Muscle of arm (tissue), 14 donors: ENCODE data around the gene WDTC1. TPM values are rescaled to one million over a fixed set of nuclear protein-coding genes. Genes with fewer than 3 reads are reported as not detected.
"Not testable (repeated sequence)": the region's sequence is repeated elsewhere in the genome, so short reads cannot be mapped to it uniquely, and the experiment has no call there.

Experiments
- DNase-seq: peaks from one replicate; pipeline ENCODE4 v3.0.0-alpha.2; 2013
- long read RNA-seq, 11 donors: transcript quantifications; one replicate each; lab custom pipeline, GENCODE V29; 2026
- polyA plus RNA-seq, 12 donors: library from polyadenylated mRNA; unstranded; fragments of 120-200 nt; gene quantifications; one replicate each; pipeline ENCODE4 v1.2.1, GENCODE V29; 2013; ENCODE audit not compliant: insufficient read length in 12 of 12

The WDTC1 gene, protein sequence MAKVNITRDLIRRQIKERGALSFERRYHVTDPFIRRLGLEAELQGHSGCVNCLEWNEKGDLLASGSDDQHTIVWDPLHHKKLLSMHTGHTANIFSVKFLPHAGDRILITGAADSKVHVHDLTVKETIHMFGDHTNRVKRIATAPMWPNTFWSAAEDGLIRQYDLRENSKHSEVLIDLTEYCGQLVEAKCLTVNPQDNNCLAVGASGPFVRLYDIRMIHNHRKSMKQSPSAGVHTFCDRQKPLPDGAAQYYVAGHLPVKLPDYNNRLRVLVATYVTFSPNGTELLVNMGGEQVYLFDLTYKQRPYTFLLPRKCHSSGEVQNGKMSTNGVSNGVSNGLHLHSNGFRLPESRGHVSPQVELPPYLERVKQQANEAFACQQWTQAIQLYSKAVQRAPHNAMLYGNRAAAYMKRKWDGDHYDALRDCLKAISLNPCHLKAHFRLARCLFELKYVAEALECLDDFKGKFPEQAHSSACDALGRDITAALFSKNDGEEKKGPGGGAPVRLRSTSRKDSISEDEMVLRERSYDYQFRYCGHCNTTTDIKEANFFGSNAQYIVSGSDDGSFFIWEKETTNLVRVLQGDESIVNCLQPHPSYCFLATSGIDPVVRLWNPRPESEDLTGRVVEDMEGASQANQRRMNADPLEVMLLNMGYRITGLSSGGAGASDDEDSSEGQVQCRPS
- polyA plus RNA-seq: 10 to 100 TPM in 11 of 12 donors, not detected in 1; 23.0 to 35.5 (median 28.9) TPM
- long read RNA-seq, donor 1, full-length matches to known transcripts: 1 of 1 reads
- long read RNA-seq, donor 1, partial matches to known transcripts: 0 of 1 reads
- long read RNA-seq, donor 1, other reads (novel, unspliced or antisense): 0 of 1 reads
- long read RNA-seq, donor 2, full-length matches to known transcripts: 4 of 4 reads
- long read RNA-seq, donor 2, partial matches to known transcripts: 0 of 4 reads
- long read RNA-seq, donor 2, other reads (novel, unspliced or antisense): 0 of 4 reads
- long read RNA-seq, donor 3, full-length matches to known transcripts: 2 of 2 reads
- long read RNA-seq, donor 3, partial matches to known transcripts: 0 of 2 reads
- long read RNA-seq, donor 3, other reads (novel, unspliced or antisense): 0 of 2 reads
- long read RNA-seq, donor 4: 0 reads
- long read RNA-seq, donor 5, full-length matches to known transcripts: 6 of 6 reads
- long read RNA-seq, donor 5, partial matches to known transcripts: 0 of 6 reads
- long read RNA-seq, donor 5, other reads (novel, unspliced or antisense): 0 of 6 reads
- long read RNA-seq, donor 6, full-length matches to known transcripts: 1 of 1 reads
- long read RNA-seq, donor 6, partial matches to known transcripts: 0 of 1 reads
- long read RNA-seq, donor 6, other reads (novel, unspliced or antisense): 0 of 1 reads
- long read RNA-seq, donor 7, full-length matches to known transcripts: 2 of 2 reads
- long read RNA-seq, donor 7, partial matches to known transcripts: 0 of 2 reads
- long read RNA-seq, donor 7, other reads (novel, unspliced or antisense): 0 of 2 reads
- long read RNA-seq, donor 8, full-length matches to known transcripts: 2 of 2 reads
- long read RNA-seq, donor 8, partial matches to known transcripts: 0 of 2 reads
- long read RNA-seq, donor 8, other reads (novel, unspliced or antisense): 0 of 2 reads
- long read RNA-seq, donor 9: 0 reads
- long read RNA-seq, donor 10, full-length matches to known transcripts: 4 of 37 reads
- long read RNA-seq, donor 10, partial matches to known transcripts: 33 of 37 reads
- long read RNA-seq, donor 10, other reads (novel, unspliced or antisense): 0 of 37 reads
- long read RNA-seq, donor 11, full-length matches to known transcripts: 2 of 2 reads
- long read RNA-seq, donor 11, partial matches to known transcripts: 0 of 2 reads
- long read RNA-seq, donor 11, other reads (novel, unspliced or antisense): 0 of 2 reads

DNA sequence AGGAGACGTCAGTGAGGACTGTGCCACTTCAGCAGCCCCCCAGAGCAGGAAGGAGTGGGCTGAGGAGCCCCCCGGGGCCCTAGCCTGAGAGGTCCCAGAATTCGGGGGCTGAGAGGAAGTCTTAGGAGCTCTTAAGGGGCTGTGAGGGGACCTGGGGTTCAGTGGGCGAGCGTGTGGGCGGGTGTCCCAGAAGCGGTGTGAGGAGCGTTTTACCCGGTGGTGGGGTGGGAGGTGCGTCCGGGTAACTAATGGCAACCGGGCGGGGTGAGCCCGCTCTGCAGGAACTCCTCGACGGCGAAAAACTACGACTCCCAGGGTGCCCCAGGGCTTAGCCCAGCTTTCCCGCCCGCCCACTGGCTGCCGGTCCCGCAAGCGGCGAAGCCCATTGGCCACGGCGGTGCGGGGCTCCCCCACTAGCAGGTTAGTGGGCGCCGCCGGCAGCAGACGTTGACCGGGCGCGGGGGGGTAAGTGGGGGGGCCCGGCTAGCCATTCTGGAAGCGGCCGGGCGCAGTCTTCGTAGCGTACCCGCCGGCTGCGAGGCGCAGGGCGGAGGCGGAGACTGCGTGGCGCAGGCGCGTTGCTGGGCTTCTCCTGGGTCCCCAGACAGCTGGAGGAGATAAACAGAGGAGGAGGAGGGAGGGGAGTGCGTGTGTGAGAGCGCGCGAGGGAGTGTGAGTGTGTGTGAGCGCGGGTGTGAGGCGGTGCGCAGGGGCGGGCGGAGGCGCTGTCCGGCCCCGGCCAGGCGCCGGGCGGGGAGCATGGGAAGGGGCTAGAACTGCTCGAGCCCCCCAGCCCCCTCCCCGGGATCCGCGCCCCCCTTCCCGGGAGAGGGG is at the start of gene WDTC1:
TSS of gene WDTC1 (plus strand) at position 584 of the 834 bp plus-strand sequence. CDS start 26,423 bp downstream, outside the sequence.
- peak; percentile 96 for DNase-seq

DNA sequence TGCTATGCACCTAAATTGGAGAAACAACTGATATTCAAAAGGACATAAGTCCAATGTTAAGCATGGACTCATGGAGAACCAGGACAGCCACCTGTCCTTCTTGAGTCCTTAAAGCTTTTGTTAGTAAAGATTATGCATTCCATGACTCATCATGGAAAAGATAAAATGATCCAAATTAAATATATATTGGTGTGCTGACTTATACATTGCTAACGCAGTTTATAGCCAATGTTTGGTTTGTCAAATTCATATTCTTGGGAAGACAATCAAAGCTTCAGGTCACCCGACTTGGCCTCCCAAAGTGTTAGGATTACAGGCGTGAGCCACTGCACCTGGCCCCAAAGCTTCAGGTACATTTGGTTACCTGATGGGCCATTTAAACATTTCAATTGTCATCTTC is 49.8 kb upstream of the WDTC1 start:
- not testable (repeated sequence) for DNase-seq

DNA sequence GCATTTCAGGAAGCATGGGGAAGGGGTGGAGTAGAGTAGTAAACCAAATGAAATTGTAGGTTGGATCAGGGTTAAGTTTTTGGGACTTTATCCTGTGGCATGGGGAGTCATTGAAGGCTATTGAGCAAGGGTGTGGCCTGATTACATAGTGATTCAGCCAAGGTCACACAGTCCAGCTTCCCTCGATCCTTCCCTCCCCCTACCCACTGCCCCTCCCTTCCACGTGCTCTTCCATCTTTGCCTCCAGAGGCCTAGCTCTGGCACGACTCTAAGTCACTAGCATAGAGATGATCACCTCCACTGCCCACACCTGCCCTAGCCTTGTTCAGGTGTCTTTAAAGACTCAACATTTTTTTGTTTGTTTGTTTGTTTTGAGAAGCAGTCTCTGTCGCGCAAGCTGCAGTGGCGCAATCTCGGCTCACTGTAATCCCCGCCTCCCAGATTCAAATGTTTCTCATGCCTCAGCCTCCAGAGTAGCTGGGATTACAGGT is 42.3 kb upstream of the WDTC1 start:
- no peak for DNase-seq

DNA sequence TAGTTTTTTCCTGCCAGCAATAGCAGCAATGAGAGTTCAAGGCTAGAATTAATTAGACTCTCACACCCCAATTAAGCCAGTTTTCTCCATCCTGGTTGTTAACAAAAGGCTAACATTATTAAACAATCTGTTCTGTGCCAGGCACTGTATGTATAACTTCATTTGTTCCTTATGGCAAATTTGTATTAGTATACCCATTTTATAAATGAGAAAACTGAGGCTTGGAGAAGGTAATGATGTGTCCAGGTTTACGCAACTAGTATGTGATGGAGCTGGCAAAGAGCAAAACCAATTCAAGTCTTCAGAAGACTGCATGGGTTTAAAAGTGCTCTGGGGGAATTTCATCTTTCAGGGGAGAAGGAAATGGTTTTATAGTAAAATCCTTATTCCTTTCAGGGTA is 41.2 kb upstream of the WDTC1 start:
- DNase-seq: no peak

DNA sequence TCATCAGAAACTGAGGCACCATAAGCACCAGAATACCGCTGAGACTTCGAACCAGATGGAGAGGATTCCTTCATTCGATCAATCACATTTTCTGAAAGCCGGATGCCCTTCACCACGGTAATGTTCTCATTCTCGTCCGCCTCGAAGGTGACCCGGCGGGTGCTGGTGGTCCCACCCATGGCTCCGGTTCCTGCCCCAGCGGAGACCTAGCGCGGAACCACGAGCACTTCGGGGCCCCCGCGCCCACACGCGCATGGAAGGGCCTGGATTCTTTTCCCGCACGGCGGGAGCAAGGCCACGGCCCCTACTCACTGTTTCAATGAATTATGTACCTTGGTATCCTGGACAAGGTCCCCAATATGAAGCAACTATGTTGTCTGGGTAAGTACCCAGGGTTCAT is 33.1 kb upstream of the WDTC1 start:
- no peak for DNase-seq

DNA sequence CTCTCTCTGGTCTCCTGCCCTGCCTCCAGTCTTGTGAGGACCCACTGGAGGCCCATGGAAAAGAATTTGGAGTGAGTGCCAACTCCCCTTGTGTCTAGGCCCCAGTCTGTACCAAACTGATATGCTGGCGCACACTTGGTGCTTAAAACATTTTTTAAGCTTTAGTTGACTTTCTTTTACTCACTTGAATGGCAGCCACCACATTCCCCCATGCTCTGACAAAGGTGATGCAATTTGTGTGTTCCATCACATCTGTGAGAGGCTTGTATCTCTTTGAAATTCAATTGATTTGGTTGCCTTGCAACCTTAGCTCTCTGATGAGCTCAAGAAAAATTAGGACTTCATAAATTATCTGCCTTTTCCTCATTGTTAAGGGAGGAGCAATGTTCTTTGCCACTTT is 30.5 kb upstream of the WDTC1 start:
- no peak for DNase-seq

DNA sequence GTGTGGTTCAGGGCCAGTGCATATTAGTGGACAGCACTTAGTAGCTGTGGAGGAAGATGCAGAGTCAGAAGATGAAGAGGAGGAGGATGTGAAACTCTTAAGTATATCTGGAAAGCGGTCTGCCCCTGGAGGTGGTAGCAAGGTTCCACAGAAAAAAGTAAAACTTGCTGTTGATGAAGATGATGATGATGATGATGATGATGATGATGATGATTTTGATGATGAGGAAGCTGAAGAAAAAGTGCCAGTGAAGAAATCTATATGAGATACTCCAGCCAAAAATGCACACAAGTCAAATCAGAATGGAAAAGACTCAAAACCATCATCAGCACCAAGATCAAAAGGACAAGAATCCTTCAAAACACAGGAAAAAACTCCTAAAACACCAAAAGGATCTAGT is 27.2 kb upstream of the WDTC1 start:
- not testable (repeated sequence) for DNase-seq

DNA sequence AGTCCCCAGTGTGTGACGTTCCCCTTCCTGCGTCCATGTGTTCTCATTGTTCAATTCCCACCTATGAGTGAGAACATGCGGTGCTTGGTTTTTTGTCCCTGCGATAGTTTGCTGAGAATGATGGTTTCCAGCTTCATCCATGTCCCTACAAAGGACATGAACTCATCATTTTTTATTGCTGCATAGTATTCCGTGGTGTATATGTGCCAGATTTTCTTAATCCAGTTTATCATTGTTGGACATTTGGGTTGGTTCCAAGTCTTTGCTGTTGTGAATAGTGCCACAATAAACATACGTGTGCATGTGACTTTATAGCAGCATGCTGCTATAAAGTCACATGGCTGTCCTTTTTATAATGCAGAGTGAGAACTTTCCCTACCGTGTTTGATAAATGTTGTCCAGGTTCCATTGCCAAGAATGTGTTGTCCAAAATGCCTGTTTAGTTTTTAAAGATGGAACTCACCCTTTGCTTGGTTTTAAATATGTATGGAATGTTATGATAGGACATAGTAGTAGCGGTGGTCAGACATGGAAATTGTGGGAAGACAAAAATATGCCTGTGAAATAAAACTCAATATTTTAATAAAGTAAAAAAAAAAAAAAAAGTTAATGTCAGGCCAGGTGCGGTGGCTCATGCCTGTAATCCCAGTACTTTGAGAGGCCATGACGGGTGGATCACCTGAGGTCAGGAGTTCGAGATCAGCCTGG is 26.1 kb upstream of the WDTC1 start:
- not testable (repeated sequence) for DNase-seq

DNA sequence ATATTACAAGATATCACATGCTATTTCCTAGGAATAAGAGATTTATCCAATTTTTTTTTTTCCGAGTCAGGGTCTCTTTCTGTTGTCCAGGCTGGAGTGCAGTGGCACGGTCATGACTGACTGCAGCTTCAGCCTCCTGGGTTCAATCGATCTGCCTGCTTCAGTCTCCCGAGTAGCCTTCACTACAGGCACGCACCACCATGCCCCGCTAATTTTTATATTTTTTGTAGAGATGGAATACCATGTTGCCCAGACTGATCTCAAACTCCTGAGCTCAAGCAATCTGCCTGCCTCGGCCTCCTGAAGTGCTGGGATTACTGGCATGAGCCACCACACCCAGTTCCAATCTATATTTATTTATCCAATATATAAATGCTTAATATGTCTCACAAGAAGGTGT is 18.0 kb upstream of the WDTC1 start:
- no peak for DNase-seq

DNA sequence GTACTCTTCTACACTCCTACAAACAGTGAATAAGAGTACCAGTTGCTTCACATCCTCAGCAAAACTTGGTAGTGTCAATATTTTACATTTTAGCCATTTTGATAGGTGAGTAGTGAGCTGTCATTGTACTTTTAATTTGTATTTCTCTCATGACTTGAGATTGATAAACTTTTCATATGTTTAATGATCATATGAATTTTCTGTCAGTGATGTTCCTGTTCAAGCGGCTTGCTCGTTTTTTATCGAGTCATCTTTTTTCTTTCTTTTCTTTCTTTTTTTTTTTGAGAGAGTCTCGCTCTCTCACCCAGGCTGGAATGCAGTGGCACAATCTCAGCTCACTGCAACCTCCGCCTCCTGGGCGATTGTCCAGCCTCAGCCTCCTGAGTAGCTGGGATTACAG is 17.0 kb upstream of the WDTC1 start:
- DNase-seq: no peak

DNA sequence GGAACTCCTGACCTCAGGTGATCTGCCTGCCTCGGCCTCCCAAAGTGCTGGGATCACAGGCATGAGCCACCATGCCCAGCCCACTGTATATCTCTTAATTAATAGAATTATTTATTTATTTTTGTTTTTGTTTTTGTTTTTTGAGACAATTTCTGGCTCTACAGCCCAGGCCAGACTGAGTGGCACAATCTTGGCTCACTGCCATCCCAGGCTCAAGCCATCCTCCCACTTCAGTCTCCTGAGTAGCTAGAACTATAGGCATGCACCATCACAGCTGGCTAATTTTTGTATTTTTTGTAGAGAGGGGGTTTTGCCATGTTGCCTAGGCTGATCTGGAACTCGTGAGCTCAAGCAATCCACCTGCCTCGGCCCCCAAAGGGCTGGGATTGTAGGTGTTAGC is 15.7 kb upstream of the WDTC1 start:
- DNase-seq: no peak

DNA sequence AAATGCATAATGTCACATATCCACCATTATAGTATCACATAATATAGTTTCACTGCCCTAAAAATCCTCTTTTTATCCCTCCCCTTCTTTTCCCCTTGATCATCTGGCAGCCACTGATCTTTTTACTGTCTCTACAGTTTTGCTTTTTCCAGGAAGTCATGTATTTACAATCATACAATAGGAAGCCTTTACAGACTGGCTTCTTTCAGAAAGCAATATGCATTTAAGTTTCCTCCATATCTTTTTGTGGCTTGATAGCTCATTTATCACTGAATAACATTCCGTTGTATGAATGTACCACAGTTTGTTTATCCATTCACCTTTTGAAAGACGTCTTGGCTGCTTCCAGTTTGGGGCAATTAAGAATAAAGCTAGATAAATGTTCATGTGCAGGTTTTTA is 14.3 kb upstream of the WDTC1 start:
- DNase-seq: no peak

DNA sequence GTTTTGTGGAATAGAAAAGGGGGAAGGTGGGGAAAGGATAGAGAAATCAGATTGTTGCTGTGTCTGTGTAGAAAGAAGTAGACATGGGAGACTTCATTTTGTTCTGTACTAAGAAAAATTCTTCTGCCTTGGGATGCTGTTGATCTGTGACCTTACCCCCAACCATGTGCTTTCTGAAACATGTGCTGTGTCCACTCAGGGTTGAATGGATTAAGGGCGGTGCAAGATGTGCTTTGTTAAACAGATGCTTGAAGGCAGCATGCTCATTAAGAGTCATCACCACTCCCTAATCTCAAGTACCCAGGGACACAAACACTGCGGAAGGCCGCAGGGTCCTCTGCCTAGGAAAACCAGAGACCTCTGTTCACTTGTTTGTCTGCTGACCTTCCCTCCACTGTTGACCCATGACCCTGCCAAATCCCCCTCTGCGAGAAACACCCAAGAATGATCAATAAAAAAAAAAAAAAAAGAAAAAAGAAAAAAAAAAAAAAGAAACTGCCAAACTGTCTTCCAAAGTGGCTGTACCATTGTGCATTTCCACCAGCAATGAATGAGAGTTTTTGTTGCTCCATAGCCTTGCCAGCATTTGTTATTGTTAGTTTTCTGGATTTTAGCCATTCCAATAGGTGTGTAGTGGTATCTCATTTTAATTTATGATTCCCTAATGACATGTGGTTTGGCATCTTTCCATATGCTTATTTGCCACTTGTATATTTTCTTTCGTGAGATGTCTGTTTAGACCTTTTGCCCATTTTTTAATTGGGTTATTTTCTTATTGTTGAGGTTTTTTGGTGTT is 13.5 kb upstream of the WDTC1 start:
- DNase-seq: not testable (repeated sequence)

DNA sequence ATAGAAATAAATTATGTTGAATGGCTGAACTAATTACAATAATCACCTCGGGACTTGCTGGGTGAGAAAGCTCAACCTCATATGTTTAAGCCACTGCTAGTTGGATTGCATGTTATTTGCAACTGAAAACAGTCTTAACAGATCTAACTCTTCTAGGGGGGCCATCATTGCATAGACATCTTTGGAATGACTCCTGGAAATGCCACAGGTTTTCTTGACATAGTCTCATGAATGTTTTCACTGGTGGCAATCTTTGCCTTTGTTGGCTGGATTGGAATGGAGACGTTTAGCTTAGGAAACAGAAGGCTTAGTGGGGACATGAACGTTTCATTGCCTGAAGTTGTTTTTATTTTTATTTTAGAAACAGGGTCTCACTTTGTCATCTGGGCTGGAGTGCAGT is 8.8 kb upstream of the WDTC1 start:
- no peak for DNase-seq

DNA sequence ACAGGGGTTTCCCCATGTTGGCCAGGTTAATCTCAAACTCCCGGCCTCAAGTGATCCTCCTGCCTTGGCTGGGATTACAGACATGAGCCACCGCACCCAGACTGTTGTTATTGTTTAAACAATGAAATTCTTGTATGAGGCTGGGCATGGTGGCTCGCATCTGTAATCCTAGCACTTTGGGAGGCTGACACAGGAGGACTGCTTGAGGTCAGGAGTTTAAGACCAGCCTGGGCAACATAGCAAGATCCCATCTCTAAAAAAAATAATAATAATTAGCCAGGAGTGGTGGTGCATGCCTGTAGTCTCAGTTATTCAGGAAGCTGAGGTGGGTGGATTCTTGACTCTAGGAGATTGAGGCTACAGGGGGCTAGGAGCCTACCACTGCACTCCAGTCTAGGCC is 6.7 kb upstream of the WDTC1 start:
- DNase-seq: no peak

DNA sequence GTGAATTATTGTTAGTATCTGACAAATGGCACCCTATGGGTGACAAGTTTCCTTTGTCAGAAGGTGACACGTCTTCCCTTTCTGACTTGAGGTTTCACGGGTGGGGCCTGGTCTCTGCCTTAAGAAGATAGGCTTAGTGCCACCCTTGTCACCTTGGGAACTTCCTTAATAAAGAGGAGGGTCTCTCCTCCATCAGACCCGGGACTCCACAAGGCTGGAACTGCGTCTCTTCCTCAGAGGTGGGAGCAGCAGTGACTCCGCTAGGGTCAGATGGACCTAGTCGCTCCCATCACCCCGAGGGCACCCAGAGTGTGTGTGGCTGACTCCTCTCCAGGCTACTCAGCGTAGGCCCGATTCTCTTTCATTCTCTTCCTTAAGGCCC is 774 bp upstream of the WDTC1 start:
- DNase-seq: no peak

DNA sequence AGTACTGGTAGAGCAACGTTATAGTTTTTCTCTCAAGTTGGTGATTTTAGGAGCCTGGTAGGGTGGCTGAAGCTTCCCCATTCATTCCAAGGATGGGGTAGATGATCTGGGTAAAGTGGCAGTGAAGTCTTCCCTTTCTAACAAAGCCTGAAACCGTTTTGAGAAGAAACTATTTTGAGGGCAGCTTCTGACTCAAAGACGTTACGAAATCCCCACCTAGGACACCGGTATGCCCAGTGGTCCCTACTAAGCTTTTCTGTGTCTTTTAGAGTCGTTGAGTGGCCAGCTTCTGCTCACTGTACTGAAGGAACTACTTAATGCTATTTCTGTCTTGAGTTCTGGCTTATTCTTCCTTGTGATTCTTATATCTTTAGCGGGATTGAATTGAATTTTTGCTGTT is 1.4 kb downstream of the WDTC1 start:
- no peak for DNase-seq

DNA sequence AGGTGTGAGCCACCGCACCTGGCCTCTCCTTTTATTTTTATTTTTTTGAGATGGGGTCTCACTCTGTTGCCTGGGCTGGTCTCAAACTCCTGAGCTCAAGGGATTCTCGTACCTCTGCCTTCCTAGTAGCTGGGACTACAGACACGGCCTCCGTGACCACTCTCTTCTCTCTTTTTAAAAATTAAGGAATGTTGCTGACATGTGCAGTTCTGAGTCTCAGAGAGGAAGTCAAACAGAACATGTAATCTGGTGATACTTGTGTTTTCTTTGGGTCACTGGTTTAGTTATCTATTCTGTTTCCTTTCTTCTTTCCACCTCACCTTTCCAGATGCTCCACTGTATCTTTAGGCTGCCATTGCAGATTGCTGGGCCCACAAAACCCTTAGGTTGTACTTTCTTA is 2.7 kb downstream of the WDTC1 start:
- DNase-seq: no peak
